Rectal smooth muscle tissue (tissue), 1 donor: ENCODE data around the gene PPP4R2.

Source experiments
- H3K27ac ChIP-seq: one replicate; pipeline ENCODE4 v1.7.0; 2013; ENCODE audit warnings: low read depth, low read length, inconsistent platforms
- H3K27me3 ChIP-seq: one replicate; pipeline ENCODE4 v1.7.0; 2013; ENCODE audit warnings: low read length; ENCODE audit not compliant: control insufficient read depth, insufficient read depth
- H3K36me3 ChIP-seq: one replicate; pipeline ENCODE4 v1.7.0; 2013; ENCODE audit warnings: low read length; ENCODE audit not compliant: control insufficient read depth, insufficient read depth
- H3K4me1 ChIP-seq: one replicate; pipeline ENCODE4 v1.7.0; 2013; ENCODE audit warnings: low read length; ENCODE audit not compliant: control insufficient read depth, insufficient read depth
- H3K4me3 ChIP-seq: one replicate; pipeline ENCODE4 v1.7.0; 2013; ENCODE audit warnings: low read length
- H3K9ac ChIP-seq: one replicate; pipeline ENCODE4 v1.7.0; 2013; ENCODE audit warnings: low read length

Gene PPP4R2

GRCh38 chr3:73009750-73010149, 13.1 kb downstream of the PPP4R2 start:
- Histone ChIP-seq H3K27me3 (no peaks in the 10 kb centered on the region), H3K4me3 (no peak overlapping the region), H3K36me3 (peaks cover 4% of the 10 kb centered on the region), H3K4me1 (peaks cover 6% of the 10 kb centered on the region), H3K27ac (no peak overlapping the region), H3K9ac (no peak overlapping the region)

GRCh38 chr3:73010158-73010557, 13.5 kb downstream of the PPP4R2 start:
- no peak overlapping the region for H3K4me3 ChIP-seq
- H3K9ac ChIP-seq = no peak overlapping the region
- H3K4me1 ChIP-seq = peaks cover 6% of the 10 kb centered on the region
- H3K27ac ChIP-seq = no peak overlapping the region
- no peaks in the 10 kb centered on the region for H3K27me3 ChIP-seq
- H3K36me3 ChIP-seq = peaks cover 4% of the 10 kb centered on the region

GRCh38 chr3:73018298-73018697, 21.7 kb downstream of the PPP4R2 start:
- peaks cover 4% of the 10 kb centered on the region for H3K4me1 ChIP-seq
- no peak overlapping the region for H3K4me3 ChIP-seq
- H3K27ac ChIP-seq = no peak overlapping the region
- no peaks in the 10 kb centered on the region for H3K27me3 ChIP-seq
- H3K9ac ChIP-seq = no peak overlapping the region
- no peaks in the 10 kb centered on the region for H3K36me3 ChIP-seq

- Histone ChIP-seq H3K27ac (no peak overlapping the region), H3K4me3 (no peak overlapping the region), H3K4me1 (peaks cover 4% of the 10 kb centered on the region), H3K36me3 (no peaks in the 10 kb centered on the region), H3K27me3 (no peaks in the 10 kb centered on the region), H3K9ac (no peak overlapping the region)
Observed at GRCh38 chr3:73018790-73019441, 22.3 kb downstream of the PPP4R2 start.

- H3K36me3 ChIP-seq = no peaks in the 10 kb centered on the region
- H3K4me3 ChIP-seq = no peak overlapping the region
- H3K9ac ChIP-seq = no peak overlapping the region
- no peak overlapping the region for H3K27ac ChIP-seq
- peaks cover 6% of the 10 kb centered on the region for H3K4me1 ChIP-seq
- H3K27me3 ChIP-seq = no peaks in the 10 kb centered on the region
Observed at GRCh38 chr3:73021301-73021835, 24.8 kb downstream of the PPP4R2 start.

- Histone ChIP-seq H3K4me1 (peaks cover 6% of the 10 kb centered on the region), H3K9ac (no peak overlapping the region)
Observed at GRCh38 chr3:73024836-73025235, 28.2 kb downstream of the PPP4R2 start.

GRCh38 chr3:73026111-73026759, 29.6 kb downstream of the PPP4R2 start:
- Histone ChIP-seq H3K27me3 (no peaks in the 10 kb centered on the region), H3K27ac (no peak overlapping the region), H3K4me3 (no peak overlapping the region), H3K9ac (no peak overlapping the region), H3K36me3 (no peaks in the 10 kb centered on the region), H3K4me1 (peaks cover 6% of the 10 kb centered on the region)

More at GRCh38 chr3:73024836-73025235, 28.2 kb downstream of the PPP4R2 start:
- Histone ChIP-seq H3K27me3 (no peaks in the 10 kb centered on the region), H3K4me3 (no peak overlapping the region), H3K27ac (no peak overlapping the region), H3K36me3 (no peaks in the 10 kb centered on the region)

- Histone ChIP-seq H3K9ac (no peak overlapping the region), H3K4me3 (no peak overlapping the region), H3K27me3 (no peaks in the 10 kb centered on the region), H3K36me3 (no peaks in the 10 kb centered on the region), H3K4me1 (peaks cover 6% of the 10 kb centered on the region), H3K27ac (no peak overlapping the region)
Observed at GRCh38 chr3:73026760-73027113, 30.1 kb downstream of the PPP4R2 start.

- Histone ChIP-seq H3K4me3 (no peak overlapping the region), H3K36me3 (no peaks in the 10 kb centered on the region), H3K4me1 (peaks cover 6% of the 10 kb centered on the region), H3K27me3 (no peaks in the 10 kb centered on the region), H3K27ac (no peak overlapping the region), H3K9ac (no peak overlapping the region)
Observed at GRCh38 chr3:73028803-73029202, 32.2 kb downstream of the PPP4R2 start.

- no peak overlapping the region for H3K27ac ChIP-seq
- no peak overlapping the region for H3K9ac ChIP-seq
Observed at GRCh38 chr3:73029321-73029796, 32.7 kb downstream of the PPP4R2 start.

GRCh38 chr3:73030073-73030597, 33.5 kb downstream of the PPP4R2 start:
- Histone ChIP-seq H3K4me1 (peaks cover 4% of the 10 kb centered on the region), H3K9ac (no peak overlapping the region), H3K4me3 (no peak overlapping the region), H3K36me3 (no peaks in the 10 kb centered on the region), H3K27me3 (no peaks in the 10 kb centered on the region), H3K27ac (no peak overlapping the region)

More at GRCh38 chr3:73029321-73029796, 32.7 kb downstream of the PPP4R2 start:
- Histone ChIP-seq H3K4me1 (peaks cover 6% of the 10 kb centered on the region), H3K4me3 (no peak overlapping the region), H3K27me3 (no peaks in the 10 kb centered on the region), H3K36me3 (no peaks in the 10 kb centered on the region)

- Histone ChIP-seq H3K9ac (no peak overlapping the region), H3K4me1 (peaks cover 4% of the 10 kb centered on the region), H3K4me3 (no peak overlapping the region), H3K36me3 (no peaks in the 10 kb centered on the region), H3K27ac (no peak overlapping the region), H3K27me3 (no peaks in the 10 kb centered on the region)
Observed at GRCh38 chr3:73031573-73032103, 35.0 kb downstream of the PPP4R2 start.
